NT2/D1 (cell line): ENCODE data around the gene CHCHD6.

ENCODE experiments used
- YY1 ChIP-seq: IDR thresholded peaks from 2 replicates; pipeline ENCODE4 v1.6.1; 2011; ENCODE audit not compliant: insufficient read length, insufficient read depth
- ZNF274 ChIP-seq: IDR thresholded peaks from 2 replicates; pipeline ENCODE4 v1.6.1; 2011; ENCODE audit warnings: mild to moderate bottlenecking, low read depth, low read length

DNA sequence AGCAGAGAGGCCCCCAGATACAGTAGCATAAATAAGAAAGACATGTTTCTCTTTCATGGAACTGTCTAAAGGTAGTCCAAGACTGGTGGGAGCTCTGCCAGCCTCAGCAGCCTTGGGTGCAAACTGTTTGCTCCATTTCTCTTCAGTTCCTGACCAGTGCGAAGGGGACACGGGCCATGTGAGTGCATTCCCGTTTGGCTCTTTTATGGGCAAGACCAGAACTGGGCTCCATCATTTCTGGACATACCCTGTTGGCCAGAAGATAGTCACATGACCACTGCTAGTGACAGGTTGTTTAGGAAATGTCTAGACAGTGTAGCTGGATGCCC lies 45.5 kb downstream of the CHCHD6 start:
- no peak for TF ChIP-seq ZNF274
- TF ChIP-seq YY1, result no peak
